ENCODE data around the gene NEU1.
"Not testable (repeated sequence)": the region's sequence is repeated elsewhere in the genome, so short reads cannot be mapped to it uniquely, and the experiment has no call there.

The NEU1 gene

DNA sequence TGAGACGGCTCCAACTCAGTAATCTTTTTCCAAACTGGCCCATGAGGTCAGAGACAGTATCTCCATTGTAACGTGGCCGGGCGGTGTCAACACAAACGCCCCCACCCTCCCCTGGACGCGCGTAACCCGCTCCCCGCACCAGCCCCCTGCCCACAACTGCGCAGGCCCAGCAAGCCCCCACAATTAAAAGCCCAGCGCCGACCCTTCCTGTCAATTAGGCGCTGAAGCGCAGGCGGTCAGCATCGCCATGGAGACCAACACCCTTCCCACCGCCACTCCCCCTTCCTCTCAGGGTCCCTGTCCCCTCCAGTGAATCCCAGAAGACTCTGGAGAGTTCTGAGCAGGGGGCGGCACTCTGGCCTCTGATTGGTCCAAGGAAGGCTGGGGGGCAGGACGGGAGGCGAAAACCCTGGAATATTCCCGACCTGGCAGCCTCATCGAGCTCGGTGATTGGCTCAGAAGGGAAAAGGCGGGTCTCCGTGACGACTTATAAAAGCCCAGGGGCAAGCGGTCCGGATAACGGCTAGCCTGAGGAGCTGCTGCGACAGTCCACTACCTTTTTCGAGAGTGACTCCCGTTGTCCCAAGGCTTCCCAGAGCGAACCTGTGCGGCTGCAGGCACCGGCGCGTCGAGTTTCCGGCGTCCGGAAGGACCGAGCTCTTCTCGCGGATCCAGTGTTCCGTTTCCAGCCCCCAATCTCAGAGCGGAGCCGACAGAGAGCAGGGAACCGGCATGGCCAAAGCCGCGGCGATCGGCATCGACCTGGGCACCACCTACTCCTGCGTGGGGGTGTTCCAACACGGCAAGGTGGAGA, 47.4 kb downstream of the NEU1 start, which contains the start of the genes HSPA1A and HSPA1L:
Gene HSPA1A (plus strand): TSS at position 519 of the 814 bp plus-strand sequence. CDS start 214 bp downstream, at position 733.
Gene HSPA1L (minus strand): TSS at position 259 of the 814 bp plus-strand sequence. CDS start 3,311 bp downstream, outside the sequence.
- peak; percentile 83 for DNase-seq

DNA sequence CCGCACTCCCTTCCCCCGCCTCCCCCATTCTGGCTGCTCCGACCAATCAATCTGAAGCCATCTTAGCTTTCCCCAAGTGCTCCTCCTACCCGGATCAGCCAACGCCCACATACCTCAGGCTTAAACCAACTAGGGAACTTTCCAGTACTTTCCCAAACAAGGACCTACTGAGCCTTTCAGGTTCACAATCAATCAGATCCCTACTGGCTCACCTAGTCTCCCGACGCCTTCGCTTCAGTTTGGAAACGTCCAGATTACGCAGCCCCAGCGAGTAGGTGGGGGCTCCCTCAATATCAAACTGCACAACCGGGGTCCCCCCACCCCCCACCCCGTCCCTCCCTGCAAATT, 48.0 kb downstream of the NEU1 start:
- peak; percentile 85 for DNase-seq

DNA sequence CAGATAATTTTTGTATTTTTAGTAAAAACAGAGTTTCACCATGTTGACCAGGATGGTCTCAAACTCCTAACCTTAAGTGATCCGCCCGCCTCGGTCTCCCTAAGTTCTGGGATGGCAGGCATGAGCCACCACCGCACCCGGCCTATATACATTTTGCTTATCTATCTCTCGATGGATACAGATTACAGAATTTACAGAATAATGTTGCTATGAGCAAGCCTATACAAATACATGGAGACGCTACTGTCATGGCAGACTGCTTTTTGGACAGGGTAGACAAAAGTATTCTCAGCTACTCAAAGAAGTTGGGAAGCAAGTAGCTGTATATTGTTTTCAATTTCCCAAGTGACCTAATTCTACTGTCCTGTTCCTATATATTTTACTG, 49.2 kb downstream of the NEU1 start:
- no peak for DNase-seq

DNA sequence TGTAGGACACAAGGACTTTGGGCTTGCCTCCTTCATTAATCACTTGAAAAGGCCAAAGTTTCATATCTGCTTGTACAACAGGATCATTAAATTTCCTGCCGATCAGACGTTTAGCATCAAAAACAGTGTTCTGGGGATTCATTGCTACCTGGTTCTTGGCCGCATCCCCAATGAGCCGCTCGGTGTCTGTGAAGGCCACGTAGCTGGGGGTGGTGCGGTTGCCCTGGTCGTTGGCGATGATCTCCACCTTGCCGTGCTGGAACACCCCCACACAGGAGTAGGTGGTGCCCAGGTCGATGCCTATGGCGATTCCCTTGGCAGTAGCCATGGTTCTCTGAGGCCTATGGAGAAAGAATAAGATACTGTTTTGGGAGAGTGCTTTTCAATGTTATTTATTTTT, 51.0 kb downstream of the NEU1 start:
- no peak for DNase-seq

DNA sequence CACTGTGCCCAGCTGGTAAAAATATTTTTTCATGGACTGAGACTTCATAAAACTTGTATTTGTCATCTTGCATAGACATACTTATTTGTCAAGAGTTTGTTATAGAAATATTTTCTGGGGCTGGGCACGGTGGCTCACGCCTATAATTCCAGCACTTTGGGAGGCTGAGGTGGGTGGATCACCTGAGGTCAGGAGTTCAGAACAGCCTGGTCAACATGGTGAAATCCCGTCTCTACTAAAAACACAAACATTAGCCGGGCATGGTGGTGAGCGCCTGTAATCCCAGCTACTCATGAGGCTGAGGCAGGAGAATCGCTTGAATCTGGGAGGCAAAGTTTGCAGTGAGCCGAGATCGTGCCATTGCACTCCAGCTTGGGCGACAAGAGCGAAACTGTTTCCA, 54.0 kb downstream of the NEU1 start:
- DNase-seq: not testable (repeated sequence)
